Lower leg skin (tissue), 4 donors: ENCODE results near the gene LGALS14. TPM values are rescaled to one million over a fixed set of nuclear protein-coding genes. Genes with fewer than 3 reads are reported as not detected.

Experiments
- DNase-seq, 2 donors: peaks; one replicate each; pipeline ENCODE4 v3.0.0-alpha.2; 2019; ENCODE audit warnings: low spot score in 2 of 2
- H3K4me3 ChIP-seq: fragments of 200-600 bp; sonication (generic); 2 replicates; pipeline ENCODE4 v1.5.1; 2017; ENCODE audit warnings: mild to moderate bottlenecking, low read depth; ENCODE audit not compliant: poor library complexity, severe bottlenecking
- CTCF ChIP-seq, 3 donors: fragments of 450-650 bp; IDR thresholded peaks; one replicate each; pipeline ENCODE4 v1.5.1; 2016; ENCODE audit warnings: antibody characterized with exemption in 3 of 3, mild to moderate bottlenecking in 3 of 3, moderate library complexity in 2 of 3
- POLR2A ChIP-seq, 2 donors: fragments of 450-650 bp; IDR thresholded peaks; one replicate each; pipeline ENCODE4 v1.6.1; 2016 to 2017; ENCODE audit warnings: antibody characterized with exemption in 2 of 2, mild to moderate bottlenecking in 1 of 2, moderate library complexity in 1 of 2
- WGBS, 2 donors: methylation state at CpG; one replicate each; pipeline ENCODE4 v1.1.5; 2018; 5-methylcytosine and 5-hydroxymethylcytosine counted together
- intact Hi-C: fragments of 100-400 bp; cut with DNase I; formaldehyde crosslinking; loops from one replicate; pipeline ENCODE4 v1.15.0; 2023; ENCODE audit warnings: low total_unique reads
- total RNA-seq, 4 donors: library from RNA; depleted of rRNA; stranded (reverse); fragments of >200 nt; gene quantifications; one replicate each; pipeline ENCODE4 v1.1.0, GENCODE V29; 2016

LGALS14 gene
- total RNA-seq, 4 donors from 2014 or later = not detected

GRCh38 chr19:39727070-39727800 lies 23.0 kb downstream of the LGALS14 start:
- intact Hi-C loops = no loop called here
- no peak for TF ChIP-seq POLR2A (IDR thresholded peaks at IDR 0.05)
- no peak for TF ChIP-seq CTCF (IDR thresholded peaks at IDR 0.05)
- DNase-seq = no peak
- 72 to 73% methylated on average over 10 of the region's 10 CpGs for WGBS, 2 donors
- no peak overlapping the region for H3K4me3 ChIP-seq

- TF ChIP-seq POLR2A (IDR thresholded peaks at IDR 0.05) = no peak
- no peak for TF ChIP-seq CTCF (IDR thresholded peaks at IDR 0.05)
- H3K4me3 ChIP-seq = no peak overlapping the region
- 87 to 91% methylated on average over 6 of the region's 6 CpGs for WGBS, 2 donors
- no peak for DNase-seq
- intact Hi-C loops = no loop called here
Measured at GRCh38 chr19:39728040-39728439, 23.8 kb downstream of the LGALS14 start.

- intact Hi-C loops = no loop called here
- no peak for DNase-seq
- 70 to 71% methylated on average over 4 of the region's 4 CpGs for WGBS, 2 donors
- TF ChIP-seq CTCF (IDR thresholded peaks at IDR 0.05) (no peak), POLR2A (IDR thresholded peaks at IDR 0.05) (no peak)
- no peak overlapping the region for H3K4me3 ChIP-seq
Measured at GRCh38 chr19:39729594-39729993, 25.3 kb downstream of the LGALS14 start.

- 43 to 72% methylated on average over 1 of the region's 1 CpG for WGBS, 2 donors
- no peak overlapping the region for H3K4me3 ChIP-seq
- intact Hi-C loops = no loop called here
- DNase-seq = no peak
- no peak for TF ChIP-seq POLR2A (IDR thresholded peaks at IDR 0.05)
- TF ChIP-seq CTCF (IDR thresholded peaks at IDR 0.05) = no peak
Measured at GRCh38 chr19:39731685-39732084, 27.4 kb downstream of the LGALS14 start.

- intact Hi-C loops = no loop called here
- H3K4me3 ChIP-seq = no peak overlapping the region
- DNase-seq = no peak
- WGBS, 2 donors = 81 to 86% methylated on average over 2 of the region's 2 CpGs
- TF ChIP-seq POLR2A (IDR thresholded peaks at IDR 0.05) = no peak
- no peak for TF ChIP-seq CTCF (IDR thresholded peaks at IDR 0.05)
Measured at GRCh38 chr19:39733841-39734240, 29.6 kb downstream of the LGALS14 start.

- intact Hi-C loops = no loop called here
- TF ChIP-seq CTCF (IDR thresholded peaks at IDR 0.05) = no peak
- no peak for TF ChIP-seq POLR2A (IDR thresholded peaks at IDR 0.05)
- DNase-seq = no peak
- WGBS, 2 donors = 55 to 66% methylated on average over 3 of the region's 3 CpGs
- no peak overlapping the region for H3K4me3 ChIP-seq
Measured at GRCh38 chr19:39735688-39736087, 31.4 kb downstream of the LGALS14 start.
